Measurements from ENCODE around the gene BUD13.

BUD13 gene

DNA sequence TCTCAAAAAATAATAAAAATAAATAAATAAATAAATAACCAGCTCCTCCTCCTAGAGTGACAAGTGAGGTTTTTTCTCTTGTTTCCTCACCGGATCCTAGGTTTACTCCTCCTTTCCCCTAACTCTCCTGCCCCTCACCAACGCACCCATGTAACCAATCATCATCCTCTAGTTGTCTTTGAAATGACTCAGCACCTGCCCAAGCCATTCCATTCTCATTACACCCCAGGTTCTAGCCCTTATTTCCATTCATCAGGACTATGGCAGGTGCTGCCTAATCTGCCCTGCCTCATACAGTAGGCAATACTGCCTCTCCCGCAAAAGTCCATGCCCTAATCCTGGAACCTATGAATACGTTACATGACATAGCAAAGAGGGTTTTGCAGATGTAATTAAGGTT, 60.4 kb downstream of the BUD13 start:
- no peak for DNase-seq

DNA sequence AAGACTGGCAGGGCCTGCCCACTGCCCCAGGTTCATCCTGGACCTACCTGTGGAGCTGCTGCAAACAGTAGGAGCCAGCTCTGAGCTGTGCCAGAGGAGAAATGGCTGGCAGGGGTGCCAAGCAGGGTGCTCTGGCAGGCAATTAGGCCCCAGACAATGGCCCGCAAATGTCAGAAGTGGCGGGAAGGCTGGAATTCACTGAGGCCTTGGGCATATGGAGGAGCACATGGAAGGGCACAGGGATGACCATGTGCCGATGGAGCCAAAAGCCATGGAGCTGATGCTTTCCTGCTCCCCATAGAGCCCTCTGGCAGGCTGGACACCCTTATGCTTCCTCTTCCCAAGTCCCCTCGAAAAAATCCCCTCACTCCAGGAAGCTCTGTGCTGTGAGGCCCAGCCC, 62.0 kb downstream of the BUD13 start:
- DNase-seq, result no peak

DNA sequence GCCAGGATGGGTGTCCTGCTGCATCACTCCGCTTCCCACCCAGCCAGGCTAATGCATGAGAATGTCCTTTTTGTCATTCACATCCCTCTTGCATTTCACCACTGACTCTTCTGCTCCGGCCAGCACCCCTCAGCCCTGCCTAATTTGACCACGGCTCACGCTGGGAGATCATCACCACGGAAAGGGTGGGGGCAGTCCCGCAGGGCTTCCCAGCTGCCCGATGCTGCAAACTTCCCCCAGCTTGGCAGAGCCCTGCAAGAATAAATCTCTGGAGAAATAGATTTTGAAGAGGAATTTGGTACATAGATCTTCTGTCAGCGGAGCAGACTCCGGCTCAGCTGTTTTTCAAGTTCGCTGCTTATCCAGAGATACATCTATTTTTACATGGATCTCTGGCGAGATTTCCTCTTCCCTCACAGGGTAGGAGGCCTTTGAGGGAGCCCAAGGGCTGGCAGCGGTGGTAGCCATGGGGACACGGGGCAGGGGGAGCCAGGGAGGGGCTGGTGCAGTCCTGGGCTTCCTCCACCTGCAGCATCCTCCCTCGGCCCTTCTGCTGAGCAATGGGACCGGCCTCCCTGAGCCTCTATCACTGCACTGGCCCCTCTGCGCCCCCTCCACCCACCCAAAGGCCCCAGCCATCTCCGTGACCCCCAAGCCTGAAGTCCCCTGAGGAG, 62.6 kb downstream of the BUD13 start:
- no peak for DNase-seq

DNA sequence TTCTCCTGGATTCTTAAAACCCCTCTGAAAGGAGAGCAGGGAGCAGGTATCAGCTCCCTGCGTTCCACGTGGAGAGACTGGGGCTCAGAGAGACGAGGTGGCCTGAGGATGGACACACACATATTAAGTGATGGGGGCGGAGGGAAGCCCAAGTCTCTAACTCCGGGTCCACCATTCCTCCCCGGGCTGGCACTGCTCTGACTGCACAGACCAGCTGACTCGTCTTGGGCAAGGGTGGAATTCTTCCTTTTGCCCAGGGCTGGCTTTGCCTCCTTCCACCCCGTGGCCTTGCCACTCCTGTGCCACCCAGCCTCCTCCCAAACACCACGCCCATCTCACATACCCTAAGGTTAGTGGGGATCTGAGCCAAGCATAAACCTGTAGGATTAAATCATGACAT, 65.0 kb downstream of the BUD13 start:
- no peak for DNase-seq

DNA sequence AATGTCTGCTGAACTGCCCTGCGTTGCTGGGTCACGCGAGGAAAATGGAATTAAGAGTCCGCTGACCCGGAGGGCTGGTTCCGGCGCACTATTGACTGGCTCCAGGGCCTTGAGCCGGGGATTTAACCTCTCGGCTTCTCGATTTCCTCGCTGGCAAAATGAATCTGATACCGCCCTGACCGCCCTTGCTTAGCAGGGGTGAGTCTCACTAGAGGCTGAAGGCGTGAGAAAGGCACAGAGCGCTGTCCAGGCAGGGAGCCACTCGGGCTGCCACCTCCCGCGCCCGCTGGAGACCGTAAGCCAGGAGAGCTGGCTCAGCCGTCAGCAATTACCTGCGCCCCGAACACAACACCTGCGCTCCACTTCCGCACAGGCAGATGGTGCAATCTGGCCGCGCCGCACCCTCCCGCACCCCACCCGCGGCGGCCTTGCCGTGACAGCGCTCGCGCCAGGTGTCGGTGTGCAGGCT, 65.6 kb downstream of the BUD13 start:
- DNase-seq, result no peak

DNA sequence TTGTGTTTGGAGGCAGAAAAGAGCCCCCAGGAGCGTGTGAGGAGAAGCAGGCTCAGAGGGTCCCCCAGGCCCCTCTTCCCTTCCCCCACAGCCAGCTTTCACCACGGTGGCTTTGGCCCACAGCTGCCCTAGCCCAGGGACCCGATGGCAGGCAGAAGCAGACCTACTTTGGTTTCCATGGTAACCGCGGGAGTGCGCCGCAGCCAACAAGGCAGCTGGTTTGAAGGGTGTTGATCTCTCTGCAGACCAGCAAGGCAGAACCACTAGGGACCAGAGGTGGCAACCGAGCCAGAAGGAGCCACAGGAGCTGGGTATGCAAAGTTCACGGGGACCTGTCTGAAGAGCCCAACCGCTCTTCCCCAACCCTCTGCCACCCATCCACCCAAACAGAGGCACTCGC, 69.4 kb downstream of the BUD13 start:
- no peak for DNase-seq

DNA sequence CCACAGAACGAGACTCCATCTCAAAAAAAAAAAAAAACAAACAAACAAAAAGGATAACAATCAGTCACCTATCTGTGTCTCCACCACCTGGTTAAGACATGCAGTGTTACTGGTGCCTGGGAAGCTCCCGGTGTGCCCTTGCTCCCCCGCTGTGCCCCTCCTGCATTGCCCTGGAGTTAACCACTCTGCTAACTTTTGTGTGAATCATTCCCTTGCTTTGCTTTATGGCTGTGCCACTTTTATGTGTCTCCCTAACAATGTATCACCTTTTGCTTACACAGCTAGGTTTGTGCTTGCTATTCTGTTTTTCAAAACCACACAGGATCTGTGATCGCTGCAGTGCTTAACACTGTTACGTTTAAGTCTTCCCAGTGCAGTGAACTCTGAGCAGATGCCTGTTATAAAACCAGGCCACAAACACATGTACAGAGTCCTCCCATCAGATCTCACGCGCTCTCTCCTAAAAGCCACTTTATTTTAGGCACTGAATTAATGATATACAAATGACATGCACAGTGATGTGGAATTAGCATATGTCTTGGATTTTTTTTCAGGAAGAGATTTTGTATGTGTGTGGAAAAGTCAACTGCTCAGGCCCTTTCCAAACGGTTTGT, 69.9 kb downstream of the BUD13 start:
- DNase-seq, result no peak

DNA sequence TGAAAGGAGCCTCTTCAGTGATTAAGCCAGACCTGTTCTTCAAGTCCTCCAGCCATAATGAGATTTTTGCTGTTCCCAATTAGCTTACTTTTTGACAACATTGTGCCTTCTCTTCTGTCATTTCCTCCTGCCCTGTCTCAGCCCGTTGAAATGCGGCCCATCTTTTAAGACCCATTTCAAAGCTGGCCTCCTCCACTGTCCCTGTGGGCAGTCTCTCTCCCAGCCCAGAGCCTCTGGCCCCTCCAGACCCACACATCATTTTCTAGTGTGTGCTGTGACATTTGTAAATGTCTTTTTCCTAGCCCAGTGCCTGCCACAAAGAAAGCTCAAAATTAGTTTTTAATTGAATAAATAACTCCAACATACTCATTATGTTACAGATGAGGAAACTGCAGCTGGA, 70.9 kb downstream of the BUD13 start:
- DNase-seq, result no peak

DNA sequence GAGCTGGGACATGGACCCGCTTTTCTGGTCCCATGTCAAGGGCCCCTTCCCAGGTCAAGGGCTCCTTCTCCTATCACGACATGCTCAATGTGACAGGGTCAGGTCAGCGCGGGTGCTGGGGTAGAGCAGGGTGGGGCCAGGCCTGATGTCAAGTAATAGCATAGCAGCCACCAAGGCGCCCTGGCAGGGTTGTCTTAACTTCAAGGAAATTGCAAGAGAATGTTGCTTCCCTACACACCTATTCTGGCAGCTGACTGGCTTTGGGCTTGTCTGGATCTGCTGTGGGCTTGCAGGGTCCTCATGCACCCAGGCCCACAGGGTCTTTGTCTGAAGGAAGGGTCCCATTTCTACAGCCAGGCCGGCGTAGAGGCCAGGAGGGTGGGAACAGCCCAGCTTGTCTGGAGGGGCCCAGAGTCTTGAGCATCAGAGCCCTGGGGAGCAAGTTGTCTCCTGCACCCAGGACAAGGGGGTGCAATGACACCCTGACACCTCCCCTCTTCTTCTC, 71.4 kb downstream of the BUD13 start:
- no peak for DNase-seq

DNA sequence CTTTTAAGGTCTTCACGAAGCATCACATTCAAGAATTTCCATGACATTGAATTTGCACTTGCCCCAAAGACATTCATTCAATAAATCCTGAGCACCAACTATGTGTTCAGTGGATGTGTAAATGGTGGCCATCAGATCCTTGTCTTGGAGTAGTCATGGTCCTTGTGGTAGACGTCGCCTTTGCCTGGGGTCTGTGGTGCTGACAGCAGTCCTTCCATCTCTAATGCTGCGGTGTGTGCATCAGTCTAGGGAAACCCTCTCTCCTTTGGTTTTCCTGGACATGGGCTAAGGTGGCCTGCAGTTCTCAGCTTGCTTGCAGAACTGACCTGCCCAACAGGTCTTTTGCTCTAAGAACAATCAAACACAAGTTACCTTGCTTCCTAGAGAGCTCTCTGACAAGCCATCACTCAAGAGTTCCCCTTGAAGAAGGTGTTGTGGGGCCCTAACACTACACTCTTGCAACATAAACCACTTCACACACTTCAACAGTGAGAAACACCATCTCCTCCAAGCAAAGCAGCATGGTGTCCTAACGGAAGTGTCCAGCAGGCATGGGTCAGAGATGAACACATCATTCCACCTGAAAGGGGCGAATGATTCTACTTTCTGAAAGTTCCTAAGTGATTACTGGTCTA, 72.1 kb downstream of the BUD13 start:
- no peak for DNase-seq

All from stimulated activated CD4-positive, alpha-beta T cell treated with anti-CD3 and anti-CD28 coated beads, Interleukin-4, amount 100 ng/mL, for 24 hours (primary cell).